NCI-H146 (cell line): ENCODE measurements around the gene GOLGA2.

Experiments used
- DNase-seq: peaks from one replicate; lab custom pipeline; 2025; lab: John Stamatoyannopoulos, UW

GOLGA2 gene

DNA sequence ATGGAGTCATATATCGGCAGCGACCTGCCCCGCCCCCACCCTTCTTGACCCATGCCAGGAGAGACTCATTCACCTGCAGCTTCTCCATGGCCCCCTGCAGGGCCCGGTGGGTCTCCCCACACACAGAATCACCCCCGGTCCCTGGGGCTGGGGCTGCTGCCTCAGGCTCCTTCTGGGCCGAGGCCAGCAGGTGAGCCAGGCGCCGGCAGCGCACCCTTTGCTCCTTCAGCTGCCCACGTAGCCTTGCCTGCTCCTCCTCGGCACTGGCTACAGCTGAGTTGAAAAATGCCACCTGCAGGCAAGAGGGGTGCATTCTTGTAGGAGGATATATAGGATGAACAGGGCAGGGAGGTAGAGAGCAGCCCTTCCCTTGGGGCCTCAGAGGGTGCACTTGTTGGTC, 17.9 kb downstream of the GOLGA2 start:
- no peak for DNase-seq

DNA sequence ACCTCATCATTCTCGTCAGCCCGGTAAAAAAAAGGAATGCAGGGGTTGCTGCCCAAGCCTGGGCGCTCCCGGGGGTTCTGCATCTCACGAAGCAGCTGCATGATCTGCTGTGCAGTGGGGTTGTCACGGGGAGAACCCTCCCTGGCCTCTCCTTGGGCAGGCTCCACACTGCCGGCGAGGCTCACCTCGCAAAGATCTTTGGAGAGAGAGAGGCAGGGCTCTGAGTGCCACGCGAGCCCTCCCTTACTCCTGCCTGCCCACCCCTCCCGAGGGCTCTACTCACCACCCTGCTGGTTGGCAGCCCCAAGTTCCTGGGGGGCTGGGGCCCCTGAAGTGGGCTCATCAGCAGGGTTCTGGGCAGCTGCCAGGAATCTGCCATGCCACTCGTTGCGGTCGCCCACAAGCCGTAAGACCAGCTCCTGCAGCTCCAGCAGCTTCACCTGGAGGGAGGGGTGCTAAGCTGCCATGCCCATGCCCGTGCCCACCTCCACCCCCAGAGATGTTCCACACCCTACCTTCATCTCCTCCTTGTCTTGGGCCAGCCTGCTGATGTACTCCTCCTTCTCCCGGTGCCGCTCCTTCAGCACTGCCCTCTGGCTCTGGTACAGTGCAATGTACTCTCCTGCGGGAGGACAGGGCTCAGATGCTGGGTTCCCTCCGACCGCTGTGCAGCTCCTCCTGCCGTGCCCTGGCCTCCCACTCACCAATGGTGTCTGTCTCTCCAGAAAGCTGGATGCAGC, 18.6 kb downstream of the GOLGA2 start:
- no peak for DNase-seq

DNA sequence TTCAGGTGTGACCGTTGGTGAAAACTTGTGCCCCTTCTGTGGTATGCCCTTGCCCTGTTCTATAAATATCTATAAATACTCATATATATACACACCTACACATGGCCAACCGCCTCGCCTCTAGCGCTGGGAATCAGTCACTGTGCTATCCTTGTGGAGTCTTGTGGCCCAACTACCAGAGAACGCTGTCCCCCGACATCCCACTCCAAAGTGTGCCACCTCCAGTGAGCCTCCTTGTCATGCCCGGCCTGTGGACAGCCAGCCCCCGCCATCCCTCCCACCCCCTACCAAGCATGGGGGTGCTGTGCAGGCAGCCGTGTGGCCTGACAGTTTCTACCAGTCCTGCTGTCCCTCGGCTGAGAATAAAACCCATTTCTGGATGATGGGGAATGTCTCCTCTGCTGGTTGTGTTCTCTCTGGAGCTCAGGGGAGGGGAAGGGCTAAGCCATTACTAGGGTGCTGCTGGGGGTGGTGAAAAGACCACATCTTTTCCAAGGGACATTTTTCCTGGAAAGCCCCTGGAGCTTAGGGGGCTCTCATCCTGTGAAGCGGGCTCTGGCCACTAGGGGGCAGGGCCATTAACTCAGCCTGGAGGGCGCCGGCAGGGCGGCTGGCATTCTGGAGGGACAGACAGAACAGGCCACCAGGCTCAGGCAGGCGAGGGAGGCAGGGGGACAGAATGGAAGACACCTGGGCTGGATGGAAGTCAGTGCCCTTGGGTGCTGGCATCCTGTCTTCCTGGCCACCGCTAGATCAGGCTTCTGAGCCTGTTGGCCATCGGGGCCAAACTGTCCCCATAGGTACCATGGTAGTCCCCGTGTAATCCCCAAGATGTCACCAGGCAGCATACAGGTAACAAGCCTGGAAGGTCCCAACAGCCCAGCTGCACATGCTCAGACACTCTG, 20.7 kb downstream of the GOLGA2 start:
- peak; percentile 32 for DNase-seq

DNA sequence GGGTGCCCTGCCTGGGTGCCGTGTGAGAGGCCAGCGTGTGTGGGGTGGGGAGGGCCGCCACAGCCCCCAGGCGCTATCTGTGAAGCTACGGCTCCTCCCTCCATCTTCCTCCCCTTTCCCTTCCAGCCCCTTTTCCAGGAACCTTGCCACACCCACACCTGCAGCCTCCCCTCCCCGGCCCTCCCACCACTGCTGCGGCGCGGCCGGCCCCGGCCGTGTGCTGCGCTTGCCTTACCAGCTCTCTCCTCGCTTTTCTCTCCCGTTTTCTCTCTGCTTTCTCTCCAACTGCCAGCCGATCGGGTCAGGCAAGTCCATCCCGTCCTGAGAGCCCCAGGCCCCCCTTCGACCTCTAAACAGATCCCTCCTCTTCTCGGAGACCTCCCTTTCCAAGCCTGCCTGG, 21.4 kb downstream of the GOLGA2 start:
- DNase-seq = no peak

DNA sequence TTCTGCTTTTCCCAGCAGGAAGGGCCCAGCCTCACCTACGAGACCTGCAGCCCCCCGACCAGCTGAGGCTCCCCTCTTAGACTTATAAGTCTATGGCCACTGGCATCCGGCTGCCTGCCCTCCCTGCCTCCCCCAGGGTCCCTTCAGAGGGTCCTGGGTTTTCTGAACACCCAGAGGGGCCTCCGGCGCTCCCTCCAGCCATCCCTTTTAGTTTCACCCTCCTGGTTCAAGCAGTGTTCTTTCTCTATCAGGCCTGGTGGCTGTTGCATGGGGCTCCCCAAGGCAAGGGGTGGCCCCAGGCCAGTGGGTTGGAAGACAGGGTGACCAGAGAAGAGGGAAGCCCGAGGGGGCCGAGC, 21.8 kb downstream of the GOLGA2 start:
- no peak for DNase-seq

DNA sequence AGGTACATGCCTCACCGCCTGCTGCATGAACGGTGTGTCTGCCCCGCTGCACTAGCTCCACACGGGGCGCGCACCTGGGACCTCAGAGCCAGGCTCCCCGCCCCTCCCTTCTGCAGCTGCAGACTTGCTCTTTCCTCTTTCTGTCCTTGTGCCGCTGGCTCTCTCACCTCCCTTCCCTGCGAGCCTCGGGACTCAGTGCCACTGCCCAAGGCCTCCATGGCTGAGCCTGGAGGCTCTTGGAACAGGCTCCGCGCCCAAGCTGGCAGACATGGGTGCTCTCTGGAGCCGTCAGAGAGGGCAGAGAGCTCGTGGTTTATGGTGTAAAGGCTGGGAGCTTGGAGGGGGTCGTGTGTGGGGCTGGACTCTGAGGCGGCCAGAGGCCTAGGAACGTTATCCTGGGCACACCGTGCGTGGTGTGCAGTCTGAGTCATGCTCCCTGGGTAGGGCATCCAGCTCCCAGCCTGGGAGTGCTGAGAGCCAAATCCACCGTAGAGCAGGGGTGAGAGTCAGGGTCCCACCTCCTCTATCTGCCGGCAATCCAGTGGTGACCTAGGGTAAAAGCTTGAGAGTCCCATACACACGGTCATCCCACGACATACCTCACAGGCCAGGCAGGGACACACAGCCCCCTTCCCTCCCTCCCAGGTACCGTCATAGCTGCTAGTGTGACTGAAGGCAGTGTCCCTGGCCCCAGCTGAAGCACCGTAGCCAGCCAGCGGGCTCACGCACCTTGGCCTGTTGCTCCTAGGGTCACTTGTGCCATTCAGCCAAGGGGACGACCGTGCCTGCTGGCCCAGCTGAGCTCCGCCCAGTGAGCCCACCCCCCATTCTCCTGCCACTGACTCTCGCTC, 22.4 kb downstream of the GOLGA2 start:
- DNase-seq = no peak

DNA sequence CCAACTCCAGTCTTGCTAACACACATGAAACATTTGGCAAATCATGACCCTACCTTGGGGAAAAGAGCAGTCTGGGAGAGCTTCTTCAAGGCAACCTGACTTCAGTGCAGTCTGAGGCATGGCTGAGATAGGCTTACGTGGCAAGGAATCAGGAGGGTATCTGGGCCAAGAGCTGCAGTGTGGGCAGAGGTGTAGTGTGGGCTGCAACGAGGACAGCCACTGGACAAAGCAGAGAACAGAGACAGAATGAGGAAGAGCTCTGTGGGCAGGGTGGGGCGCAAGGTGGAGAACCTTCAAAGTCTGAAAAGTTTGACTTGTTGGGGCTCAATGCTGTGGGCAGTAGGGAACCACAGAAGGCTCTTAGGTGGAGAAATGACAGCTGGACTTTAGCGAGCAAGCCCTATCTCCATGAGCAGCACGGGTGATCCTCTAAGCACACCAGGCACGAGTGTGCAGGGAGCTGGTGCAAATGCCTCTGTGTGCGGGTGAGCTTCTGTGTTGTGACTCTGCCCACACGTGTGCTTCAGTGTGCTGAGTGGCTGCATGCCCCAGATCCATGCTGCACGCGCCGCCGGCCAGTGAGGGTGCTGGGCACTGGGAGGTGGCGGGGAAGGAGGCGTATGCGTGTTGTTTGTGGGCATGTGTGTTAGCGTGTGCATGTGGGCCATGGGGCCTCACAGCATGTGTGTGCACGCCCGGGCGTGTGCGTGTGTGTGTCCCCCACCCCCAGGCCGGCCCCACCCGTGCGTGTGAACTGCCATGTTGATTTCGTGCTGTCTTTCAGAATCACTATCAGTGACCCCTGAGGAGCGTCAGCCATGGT, 23.3 kb downstream of the GOLGA2 start:
- DNase-seq = no peak

DNA sequence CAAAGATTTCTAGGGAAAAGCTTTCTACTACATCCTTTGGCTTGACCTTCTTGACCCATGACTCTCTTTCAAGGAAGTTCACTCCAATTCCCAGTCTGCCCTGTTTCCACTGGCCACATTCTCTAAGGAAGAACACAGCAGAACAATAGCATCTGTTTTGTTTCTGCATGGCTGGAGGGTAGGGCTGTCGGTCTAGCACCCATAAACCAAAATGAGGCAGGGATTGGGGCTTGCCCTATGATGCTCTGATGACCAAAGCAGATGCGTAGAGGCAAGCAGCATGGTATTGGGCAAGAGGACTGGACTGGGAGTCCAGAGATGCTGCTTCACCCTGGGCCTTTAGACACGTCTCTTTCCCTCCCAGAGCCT, 24.1 kb downstream of the GOLGA2 start:
- no peak for DNase-seq

DNA sequence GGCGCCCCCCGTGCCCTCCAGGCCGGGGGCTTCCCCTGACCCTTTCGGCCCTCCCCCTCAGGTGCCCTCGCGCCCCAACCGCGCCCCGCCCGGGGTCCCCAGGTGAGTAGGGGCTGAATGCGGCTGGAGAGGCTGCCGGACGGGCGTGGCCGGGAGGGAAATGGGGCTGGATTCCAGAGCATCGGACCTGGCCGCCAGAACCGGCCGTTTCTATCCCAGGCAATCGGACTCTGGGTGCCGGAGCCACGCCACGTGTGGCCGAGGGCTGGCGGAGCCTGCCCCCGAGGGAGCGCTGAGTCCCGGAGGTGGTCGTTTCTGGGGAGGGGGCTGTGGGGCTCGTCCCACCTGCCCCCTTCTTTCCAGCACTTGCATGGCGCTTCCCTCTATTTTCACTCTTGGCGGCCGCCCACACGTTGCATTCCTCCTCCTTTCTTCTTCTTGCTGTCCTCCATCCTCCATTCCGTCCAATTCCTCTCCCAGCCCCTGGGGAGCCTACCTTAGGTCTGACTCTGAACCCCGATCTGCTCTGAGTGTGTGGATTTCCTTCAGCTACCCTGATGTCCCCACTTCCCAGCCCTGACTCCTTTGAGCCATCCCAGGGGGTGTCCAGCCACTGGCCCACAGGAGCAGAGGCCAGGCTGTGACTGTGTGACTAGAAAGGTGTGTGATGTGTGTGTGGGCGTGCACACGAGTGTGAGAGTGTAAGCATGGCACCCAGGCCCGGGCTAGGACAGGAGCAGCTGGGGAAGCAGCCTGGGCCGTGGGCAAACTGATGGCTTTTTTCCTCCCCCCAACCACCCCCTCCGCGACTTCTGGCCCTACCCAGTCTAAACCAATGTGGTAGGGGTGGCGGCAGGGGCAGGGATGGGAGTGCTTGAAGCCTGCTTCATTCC, 24.7 kb downstream of the GOLGA2 start:
- no peak for DNase-seq

DNA sequence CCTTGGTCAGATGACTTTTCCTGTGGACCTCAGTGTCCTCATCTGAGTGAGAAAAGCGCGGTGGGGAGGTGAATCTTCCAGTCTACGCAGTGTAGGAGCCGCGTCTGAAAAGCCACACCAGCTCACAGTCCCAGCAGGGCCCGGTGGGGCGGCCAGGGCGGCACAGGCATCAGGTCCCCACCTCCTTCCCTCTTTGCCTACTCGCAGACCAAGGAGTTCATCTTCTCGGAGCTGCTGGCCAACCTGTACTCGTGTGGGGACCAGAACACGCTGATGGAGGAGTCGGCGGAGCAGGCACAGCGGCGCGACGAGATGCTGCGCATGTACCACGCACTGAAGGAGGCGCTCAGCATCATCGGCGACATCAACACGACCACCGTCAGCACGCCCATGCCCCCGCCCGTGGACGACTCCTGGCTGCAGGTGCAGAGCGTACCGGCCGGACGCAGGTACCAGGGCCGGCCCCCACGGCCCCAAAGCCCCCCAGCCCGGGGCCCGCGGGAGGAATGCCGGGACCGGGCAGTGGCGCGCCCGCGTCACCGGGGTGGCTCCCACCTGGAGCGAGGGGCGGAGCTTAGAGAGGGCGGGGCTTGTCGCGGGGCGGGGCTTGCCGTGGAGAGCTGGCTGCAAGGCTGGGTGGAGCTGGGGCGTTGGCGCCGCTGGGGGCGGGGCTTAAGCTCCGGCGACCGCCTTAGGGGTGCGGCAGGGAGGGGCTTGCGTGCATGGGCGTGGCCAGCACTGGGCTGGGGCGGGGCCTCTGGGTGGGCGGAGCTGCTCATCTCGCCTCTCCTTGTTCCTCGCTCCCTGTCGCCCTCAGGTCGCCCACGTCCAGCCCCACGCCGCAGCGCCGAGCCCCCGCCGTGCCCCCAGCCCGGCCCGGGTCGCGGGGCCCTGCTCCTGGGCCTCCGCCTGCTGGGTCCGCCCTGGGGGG, 25.6 kb downstream of the GOLGA2 start:
- peak; percentile 53 for DNase-seq

DNA sequence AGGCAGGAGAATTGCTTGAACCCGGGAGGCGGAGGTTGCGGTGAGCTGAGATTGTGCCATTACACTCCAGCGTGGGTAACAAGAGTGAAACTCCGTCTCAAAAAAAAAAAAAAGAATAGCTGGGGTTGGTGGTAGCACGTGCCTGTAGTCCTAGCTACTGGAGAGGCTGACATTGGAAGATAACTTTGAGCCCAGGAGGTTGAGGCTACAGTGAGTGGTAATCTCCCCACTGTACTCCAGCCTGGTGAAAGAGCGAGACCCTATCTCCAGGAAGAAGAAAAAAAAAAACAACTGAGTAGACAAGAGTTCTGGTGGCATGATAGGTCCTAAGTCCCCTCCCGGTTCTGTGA, 26.3 kb downstream of the GOLGA2 start:
- no peak for DNase-seq

DNA sequence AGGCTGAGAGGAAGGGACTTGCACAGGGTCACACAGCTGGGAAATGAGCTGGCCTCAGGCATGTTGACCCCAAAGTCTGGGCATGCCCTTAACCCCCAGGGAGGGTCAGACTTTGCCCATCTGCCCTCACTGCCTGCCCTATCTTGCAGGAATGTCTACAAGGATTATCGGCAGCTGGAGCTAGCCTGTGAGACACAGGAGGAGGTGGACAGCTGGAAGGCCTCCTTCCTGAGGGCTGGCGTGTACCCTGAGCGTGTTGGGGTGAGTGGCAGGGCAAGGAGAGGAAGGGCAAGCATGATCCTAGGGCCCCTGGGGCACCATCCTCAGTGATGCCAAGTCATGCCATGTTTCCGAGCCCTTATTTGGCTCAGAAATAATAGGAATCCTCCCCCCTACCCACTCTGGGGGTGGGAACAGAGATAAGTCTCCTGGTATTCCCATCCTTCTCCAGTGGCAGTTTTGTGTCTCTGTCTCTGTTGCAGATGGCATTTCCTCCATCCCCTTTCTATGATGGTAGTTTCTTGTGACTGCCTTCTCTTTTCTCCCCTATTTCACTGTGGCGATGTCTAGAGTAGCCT, 28.5 kb downstream of the GOLGA2 start:
- no peak for DNase-seq

DNA sequence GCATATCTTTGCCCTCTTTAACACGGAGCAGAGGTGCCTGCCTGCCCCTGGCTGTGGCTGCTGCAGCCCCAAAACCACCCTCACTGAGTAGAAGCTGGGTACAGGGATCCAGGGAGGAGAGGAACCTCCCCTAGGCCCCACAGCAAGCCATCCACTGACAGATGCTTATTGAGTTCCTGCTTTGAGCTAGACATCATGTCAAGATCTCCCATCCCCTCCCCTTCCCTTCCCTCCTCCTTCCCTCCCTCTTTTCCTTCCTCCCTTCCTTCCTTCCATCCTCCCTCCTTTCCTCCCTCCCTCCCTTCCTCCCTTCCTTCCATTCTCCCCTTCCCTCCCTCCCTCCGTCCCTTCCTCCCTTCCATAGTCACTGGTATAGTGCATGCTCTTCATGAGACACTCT, 29.3 kb downstream of the GOLGA2 start:
- DNase-seq = no peak

DNA sequence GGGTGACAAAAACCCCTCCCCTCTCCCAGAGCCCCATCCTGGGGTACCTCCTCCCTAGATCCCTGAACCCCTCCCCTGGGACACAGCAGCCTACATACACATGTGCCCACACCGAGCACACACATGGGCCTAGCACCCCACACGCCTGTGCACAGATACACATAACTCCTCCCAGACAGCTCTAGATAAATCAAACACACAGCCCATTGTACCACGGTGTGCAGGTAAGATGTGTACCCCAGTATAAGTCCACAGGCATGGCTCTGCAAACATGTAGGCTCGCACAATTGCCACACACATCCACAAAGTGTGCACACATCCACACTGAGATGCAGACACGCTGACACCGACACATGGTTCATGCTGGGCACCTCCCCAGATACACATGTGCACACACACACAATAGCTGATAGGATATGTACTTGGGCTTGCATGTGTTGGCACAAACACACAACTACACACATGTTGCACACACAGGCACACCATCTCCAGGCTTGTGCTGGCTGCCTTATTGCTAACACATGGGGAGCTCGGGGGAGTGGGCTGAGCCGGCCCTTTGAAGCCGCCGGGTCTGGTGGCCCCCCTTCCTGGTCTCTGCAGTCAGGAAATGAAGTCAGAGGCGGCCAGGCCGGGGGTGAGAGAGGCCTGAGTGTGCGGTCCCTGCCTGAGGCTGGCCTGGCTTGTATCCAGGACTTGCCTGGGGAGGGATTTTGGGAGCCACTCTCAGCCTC, 30.2 kb downstream of the GOLGA2 start:
- DNase-seq = no peak

DNA sequence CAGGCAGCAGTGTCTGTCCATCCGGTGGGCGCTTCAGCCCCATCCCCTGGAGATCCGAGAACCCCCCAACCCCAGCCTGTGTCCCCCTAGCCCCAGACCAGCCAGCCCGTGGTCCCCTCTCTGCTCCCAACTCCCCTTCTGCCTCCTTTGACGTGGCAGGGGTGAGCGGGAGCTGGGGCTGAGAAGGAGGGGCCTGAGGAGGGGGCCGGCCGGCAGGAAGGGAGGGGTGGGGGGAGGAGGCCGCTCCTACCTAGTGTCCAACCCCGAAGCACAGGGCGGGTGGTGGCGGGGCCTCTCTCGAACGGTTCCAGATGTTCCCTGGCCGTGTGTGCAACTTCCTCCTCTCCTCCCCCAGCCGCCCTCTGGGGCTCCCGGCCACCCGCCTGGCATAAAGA, 31.0 kb downstream of the GOLGA2 start:
- DNase-seq = no peak

DNA sequence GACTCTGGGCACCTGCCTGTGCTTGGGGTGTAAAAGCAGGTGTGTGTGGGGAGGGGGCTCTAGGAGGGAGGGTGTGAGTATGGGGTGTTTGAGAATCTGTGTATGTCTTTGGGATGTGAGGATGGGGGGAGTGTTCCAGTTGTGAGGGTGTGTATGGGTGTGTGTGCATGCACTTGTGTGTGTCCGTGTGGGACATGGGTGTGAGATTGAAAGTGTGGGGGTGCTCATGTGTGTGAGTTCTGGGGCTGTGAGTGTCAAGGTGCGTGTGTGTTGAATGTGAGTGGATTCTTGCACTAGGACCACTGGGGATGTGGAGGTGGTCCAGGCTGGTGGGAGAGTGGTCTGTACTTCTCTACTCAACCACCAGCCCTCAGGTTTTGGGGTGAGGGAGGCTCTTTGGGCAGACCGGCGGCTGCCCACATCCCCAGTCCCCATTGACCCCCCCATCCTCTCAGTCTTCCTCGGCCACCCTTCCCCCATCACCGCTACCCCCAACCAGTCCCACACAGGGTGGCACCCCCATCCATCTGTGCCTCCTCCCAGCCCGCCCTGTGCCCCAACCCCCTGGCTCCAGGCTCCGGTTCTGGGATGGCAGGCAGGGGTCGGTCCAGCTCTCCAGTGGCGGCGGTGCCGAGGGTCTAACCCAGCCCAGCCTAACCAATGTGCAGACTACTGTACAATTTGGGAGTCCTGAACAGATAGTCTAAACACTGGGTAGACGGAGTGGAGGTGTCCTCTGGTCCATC, 31.5 kb downstream of the GOLGA2 start:
- DNase-seq = no peak

DNA sequence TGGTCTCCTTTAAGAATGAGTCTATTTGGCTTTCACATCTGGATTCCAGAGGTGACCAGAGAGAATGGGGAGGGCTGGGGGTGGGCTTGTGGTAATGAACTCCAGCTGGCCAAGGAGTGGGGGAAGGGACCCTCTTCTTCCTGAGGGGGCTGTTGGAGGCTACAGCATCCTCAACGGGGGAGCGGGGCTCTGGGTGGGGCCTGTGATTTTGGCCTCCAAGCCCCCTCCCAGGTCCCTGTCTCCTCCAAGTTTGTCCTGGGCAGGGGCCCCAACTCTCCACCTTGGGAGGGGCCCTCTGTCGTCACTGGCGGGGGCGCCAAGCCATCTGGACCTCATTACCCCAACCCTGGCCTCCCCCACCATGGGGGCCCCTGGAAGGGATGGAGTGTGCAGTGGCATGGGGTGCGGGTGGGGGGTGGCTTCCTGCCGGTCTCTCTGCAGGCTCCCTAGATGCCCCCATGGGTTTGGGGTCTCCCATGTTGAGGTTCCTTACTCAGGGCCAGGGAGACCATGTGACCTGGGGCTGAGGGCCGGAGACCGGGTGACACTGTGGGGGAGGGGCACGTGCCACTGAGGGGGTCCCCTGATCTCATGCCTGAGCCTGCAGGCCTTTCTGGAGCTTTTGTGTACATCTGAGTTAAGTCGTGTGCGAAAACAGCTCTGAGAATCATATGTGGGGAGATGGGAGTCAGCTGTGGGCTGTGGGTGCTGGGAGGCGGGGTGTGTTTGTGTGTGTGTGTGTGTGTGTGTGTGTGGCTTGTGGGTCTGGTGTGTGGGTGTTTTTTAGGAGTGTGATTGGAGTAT, 32.4 kb downstream of the GOLGA2 start:
- no peak for DNase-seq
